DLD1 (cell line): ENCODE data around the gene SLC15A1.

ENCODE experiments used
- in situ Hi-C: cut with HindIII; loops from 2 replicates; pipeline ENCODE4 v1.10.0; 2017; ENCODE audit warnings: low sequenced_read_pairs

SLC15A1 gene

GRCh38 chr13:98707281-98707999 is 45.0 kb downstream of the SLC15A1 start:
- in situ Hi-C loops: no loop called here

DNA sequence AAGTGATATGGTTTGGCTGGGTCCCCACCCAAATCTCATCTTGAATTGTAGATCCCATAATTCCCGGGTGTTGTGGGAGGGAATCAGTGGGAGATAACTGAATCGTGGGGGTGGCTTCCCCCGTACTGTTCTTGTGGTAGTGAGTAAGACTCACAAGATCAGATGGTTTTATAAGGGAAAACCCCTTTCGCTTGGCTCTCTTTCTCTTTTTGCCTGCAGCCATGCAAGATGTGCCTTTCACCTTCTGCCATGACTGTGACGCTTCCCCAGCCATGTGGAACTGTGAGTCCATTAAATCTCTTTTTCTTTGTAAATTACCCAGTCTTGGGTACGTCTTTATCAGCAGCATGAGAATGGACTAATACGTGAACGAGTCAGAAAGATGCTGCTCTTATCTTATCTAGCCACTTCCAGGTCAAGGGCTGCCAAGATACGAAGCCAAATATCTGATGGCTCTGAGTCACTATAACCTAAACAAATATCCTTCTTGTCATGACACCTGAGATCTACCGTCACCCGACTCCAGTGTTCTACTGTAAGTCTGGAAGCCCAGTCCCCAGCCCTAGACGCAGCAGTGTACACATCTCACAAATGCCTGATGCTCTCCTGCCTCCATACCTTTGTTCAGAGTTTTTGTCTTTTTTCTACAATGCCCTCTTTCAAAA is 45.9 kb downstream of the SLC15A1 start:
- in situ Hi-C loops: no loop called here

DNA sequence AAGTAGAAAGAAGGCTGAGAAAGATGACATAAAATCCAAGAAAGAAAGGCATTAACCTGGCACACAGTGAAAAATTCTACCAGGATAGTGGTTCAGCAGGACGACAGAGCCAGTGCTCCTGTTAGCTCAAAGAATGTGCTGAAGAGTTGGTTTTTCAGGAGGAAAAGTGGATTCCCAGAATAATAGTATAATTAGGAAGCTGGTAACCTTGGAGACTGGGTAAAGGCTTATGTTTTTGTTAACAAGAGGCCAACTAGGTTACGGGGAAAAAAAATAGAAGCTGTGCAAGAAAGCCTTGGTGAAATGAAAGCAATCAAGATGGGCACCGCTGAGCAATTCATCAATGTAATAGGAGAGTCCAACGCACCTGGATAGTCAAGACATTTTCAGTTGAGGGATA is 54.7 kb downstream of the SLC15A1 start:
- in situ Hi-C loops: no loop called here

- in situ Hi-C loops: no loop called here
Measured at GRCh38 chr13:98693756-98694155, 58.7 kb downstream of the SLC15A1 start.

DNA sequence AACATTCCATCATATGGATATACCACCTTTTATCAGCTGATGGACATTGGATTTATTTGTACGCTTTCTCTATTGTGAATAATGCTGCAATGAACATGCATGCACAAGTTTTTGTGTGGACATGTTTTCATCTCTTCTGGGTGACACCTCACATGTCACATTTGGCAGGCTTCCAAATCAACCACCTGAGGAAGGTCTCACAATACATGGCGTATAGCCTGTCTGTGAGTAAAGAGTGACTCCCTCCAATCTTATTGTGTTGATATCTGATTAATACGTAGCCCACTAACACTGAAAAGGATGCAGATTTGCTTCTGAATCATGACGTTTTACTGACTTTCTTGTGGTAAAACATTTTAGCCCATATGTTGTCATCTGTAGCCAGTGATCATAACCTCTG is 61.1 kb downstream of the SLC15A1 start:
- in situ Hi-C loops: no loop called here

DNA sequence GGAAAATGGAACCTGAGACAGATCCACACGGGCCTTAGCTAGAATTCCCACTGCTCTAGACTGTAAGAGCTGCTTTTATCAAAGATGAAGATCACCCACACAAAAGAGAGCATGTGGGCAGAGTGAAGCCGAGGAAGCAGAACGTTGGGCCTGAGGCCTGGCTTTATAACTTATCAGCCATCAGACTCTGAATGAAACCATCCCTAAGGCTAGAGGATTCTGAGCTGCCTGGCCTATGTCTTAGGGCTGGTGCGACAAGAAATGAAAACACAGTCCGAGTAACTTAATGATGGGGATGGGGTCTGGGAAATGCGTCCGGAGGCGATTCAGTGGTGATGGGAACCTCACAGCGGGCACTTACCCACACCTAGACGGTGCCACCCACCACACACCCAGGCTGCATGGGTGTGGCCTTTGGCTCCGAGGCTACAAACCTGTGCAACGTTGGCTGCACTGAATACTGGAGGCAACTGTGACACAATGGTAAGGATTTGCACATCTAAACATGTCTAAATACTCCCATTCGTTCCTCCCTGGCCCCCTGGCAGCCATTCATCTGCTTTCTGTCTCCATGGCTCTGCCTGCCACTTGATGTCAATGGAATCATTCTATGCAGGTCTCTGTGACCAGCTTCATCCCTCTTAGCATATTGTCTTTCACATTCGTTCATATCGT is 62.0 kb downstream of the SLC15A1 start:
- in situ Hi-C loops: no loop called here

DNA sequence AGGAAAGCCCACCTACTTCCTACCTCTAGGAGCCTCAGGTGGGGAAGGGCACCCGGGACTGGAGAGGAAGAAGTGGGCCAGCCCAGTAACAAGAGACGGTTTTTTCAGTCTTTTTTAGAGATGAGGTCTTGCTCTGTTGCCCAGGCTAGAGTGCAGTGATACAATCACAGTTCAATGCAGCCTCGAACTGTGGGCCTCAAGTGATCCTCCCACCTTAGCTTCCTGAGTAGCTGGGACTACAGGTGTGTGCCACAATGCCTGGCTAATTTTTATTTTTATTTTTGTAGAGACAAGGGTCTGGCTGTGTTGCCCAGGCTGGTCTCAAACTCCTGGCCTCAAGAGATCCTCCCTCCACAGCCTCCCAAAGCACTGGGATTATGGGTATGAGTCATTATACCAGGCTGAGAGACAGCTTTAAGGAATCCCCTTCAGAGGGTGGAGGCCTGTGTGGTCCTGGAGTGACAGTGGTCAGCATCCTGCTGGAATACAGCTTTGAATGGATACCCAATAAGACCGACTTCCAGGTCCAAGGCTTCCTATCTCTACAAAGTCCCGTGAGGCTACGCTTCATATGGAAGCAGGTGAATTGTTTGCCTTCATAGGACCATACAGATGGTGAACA is 63.0 kb downstream of the SLC15A1 start:
- in situ Hi-C loops: no loop called here

- in situ Hi-C loops: no loop called here
Measured at GRCh38 chr13:98688373-98688772, 64.1 kb downstream of the SLC15A1 start.

GRCh38 chr13:98687319-98687718 is 65.2 kb downstream of the SLC15A1 start:
- in situ Hi-C loops: no loop called here

GRCh38 chr13:98686270-98686669 is 66.2 kb downstream of the SLC15A1 start:
- in situ Hi-C loops: no loop called here

- in situ Hi-C loops: no loop called here
Measured at GRCh38 chr13:98685146-98685545, 67.3 kb downstream of the SLC15A1 start.

DNA sequence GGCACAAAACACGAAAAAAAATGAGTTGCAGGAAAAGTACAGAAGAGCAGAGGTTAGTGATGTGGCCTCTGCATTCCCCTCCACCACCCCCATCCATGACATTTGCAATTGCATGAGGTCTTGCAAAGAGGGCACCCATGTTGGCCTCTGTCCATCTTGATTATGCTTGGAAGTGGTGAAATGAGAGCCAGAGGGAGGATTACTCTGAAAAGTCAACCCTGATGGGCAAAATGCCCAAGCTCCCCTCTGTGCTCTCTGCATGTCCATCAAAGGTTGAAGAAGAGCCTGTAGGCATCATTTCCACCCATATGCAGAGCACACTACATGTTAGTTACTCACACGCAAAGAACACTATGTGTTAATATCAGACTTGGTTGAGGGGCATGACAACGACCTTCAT is 71.4 kb downstream of the SLC15A1 start:
- in situ Hi-C loops: no loop called here

DNA sequence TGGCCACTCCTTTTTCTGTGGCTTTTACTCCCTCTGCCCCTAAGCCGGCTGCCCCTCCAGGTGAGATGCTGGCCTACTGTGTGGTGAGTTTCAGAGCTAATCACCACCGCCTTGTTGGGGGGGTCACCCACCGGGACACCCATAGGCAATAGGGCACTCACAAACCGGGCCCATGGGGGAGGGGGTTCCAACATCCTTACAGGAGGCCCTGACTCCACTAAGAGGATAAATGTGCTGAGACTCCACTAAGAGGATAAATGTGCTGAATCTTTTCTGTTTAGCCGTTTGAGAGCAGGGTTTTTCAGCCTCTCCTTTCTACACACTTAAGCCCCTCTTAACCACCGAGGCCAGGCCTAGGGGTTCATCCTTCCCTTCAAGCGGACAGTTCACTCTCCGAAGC is 73.7 kb downstream of the SLC15A1 start:
- in situ Hi-C loops: no loop called here

DNA sequence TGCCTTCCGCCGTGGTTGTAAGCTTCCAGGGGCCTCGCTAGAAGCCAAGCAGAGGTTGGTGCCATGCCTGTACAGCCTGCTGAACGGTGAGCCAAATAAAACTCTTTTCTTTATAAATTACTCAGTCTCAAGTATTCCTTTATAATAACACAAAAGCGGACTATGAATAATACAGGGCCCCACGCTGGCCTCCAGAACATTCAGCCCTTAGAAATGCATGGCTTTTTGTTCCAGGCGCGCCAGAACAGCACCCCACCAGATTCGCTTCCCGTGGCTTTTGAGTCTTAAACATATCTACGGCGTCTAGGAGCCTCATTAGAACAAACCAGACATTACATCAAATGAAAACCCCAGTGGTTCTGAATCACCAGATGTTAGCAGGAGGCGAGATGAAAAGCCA is 75.1 kb downstream of the SLC15A1 start:
- in situ Hi-C loops: no loop called here

DNA sequence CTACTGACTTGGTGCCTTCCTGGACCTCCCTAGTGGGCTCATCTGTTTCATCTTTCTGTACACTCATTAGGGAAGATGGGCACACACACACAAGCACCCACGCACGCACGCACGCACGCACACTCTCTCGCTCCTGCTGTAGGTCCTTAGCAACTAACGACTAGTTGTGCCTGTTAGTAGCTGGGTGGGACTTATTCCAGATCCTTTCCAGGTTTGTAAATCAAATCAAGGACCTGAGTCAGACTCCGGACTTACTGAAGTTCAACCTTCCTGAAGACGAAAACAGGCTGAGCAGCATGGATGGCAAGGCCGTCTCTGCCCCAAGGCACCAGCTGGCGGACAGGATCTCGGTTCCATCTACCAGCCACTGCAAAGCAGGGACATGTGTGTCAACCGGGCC is 76.2 kb downstream of the SLC15A1 start:
- in situ Hi-C loops: no loop called here

- in situ Hi-C loops: no loop called here
Measured at GRCh38 chr13:98675837-98676236, 76.6 kb downstream of the SLC15A1 start.

DNA sequence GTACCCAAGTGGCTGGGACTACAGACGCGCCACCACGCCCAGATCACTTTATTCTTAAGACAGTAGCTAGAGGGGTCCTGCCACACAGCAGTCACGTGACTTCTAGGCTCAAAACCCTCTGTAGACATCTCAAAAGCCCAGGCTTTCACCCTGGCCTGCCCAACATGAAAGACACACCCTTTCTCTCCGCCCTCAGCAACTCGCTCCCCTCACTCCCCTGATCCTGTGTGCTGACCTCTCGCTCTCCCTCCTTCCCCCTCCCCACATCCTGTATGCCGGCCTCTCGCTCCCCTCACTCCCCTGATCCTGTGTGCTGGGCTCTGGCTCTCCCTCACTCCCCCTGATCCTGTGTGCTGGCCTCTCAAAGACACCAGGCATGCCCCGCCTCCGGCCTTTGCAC is 77.4 kb downstream of the SLC15A1 start:
- in situ Hi-C loops: no loop called here

DNA sequence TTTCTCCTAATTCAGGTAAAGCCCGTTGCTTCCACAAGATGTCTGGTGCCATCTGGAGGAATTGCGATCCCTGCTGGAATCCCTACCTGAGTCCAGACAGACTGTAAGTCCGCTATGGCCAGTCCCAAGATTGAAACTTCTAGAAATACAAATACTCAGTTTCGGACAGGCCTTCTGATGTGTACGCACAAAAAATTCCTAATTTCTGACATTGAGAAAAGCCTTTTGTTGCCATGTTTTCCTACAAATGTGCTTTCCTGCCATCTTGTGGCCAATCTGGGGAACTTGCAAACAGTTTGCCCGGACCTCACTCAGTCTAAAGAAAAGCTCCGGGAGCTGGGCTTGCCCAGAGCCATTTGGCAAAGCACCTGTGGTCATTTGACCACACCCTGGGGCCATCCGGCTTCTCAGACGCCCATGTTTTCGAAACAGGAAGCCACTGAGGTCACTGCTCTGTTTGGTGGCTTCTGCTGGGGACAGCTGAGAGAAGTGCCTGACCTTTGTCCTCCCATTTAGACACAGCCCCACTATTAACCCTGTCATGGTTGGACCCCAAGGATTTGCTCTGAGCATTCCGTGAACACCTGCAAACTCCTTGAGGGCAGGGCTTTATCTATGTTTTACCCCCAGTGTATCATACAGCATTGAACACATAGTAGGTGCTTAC is 79.4 kb downstream of the SLC15A1 start:
- in situ Hi-C loops: loop anchor here (25.0 kb wide), 1 partner anchor 236 kb away; no protein-coding TSS in a partner anchor

DNA sequence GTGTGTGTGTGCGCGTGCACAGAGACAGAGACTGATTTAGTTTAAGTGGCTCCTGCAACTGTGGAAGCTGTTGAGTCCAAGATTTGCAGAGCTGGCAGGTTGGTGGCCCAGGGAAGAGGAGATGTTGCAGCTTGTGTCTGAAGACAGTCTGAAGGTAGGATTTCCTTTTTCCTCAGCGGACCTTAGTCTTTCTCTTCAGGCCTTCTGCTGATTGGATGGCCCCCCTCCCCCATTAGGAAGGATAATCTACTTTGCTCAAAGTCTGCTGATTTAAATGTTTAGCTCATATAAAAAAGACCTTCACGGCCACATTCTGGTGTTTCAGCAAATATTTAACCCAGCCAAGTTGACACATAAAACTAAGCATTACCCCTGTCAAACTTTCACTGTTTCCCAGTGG is 84.3 kb downstream of the SLC15A1 start:
- in situ Hi-C loops: loop anchor here (25.0 kb wide), 1 partner anchor 231 kb away; no protein-coding TSS in a partner anchor

- in situ Hi-C loops: loop anchor here (25.0 kb wide), 1 partner anchor 228 kb away; no protein-coding TSS in a partner anchor
Measured at GRCh38 chr13:98665638-98665995, 86.9 kb downstream of the SLC15A1 start.
